ENCODE data around the gene UNC13A.
"Not testable (repeated sequence)": the region's sequence is repeated elsewhere in the genome, so short reads cannot be mapped to it uniquely, and the experiment has no call there.

The UNC13A gene

GRCh38 chr19:17604372-17605025 is 83.7 kb downstream of the UNC13A start:
- DNase-seq (ENCODE audit: low read depth): no peak

- no peak for DNase-seq (ENCODE audit: low read depth)
Measured at GRCh38 chr19:17602872-17603510, 85.2 kb downstream of the UNC13A start.

GRCh38 chr19:17602217-17602616 is 85.9 kb downstream of the UNC13A start:
- DNase-seq (ENCODE audit: low read depth): no peak

GRCh38 chr19:17601683-17602082 is 86.5 kb downstream of the UNC13A start:
- no peak for DNase-seq (ENCODE audit: low read depth)

- no peak for DNase-seq (ENCODE audit: low read depth)
Measured at GRCh38 chr19:17599780-17600179, 88.4 kb downstream of the UNC13A start.

- no peak for DNase-seq (ENCODE audit: low read depth)
Measured at GRCh38 chr19:17598953-17599352, 89.2 kb downstream of the UNC13A start.

GRCh38 chr19:17598063-17598462 is 90.1 kb downstream of the UNC13A start:
- DNase-seq (ENCODE audit: low read depth): not testable (repeated sequence)

GRCh38 chr19:17594296-17594695 is 93.9 kb downstream of the UNC13A start:
- not testable (repeated sequence) for DNase-seq (ENCODE audit: low read depth)

GRCh38 chr19:17590866-17591265 is 97.3 kb downstream of the UNC13A start:
- DNase-seq (ENCODE audit: low read depth): no peak

- DNase-seq (ENCODE audit: low read depth): not testable (repeated sequence)
Measured at GRCh38 chr19:17585395-17585794, 102.8 kb downstream of the UNC13A start.

- no peak for DNase-seq (ENCODE audit: low read depth)
Measured at GRCh38 chr19:17584132-17584531, 104.0 kb downstream of the UNC13A start.

GRCh38 chr19:17582613-17583012 is 105.5 kb downstream of the UNC13A start:
- no peak for DNase-seq (ENCODE audit: low read depth)

- DNase-seq (ENCODE audit: low read depth): no peak
Measured at GRCh38 chr19:17581211-17581874, 106.8 kb downstream of the UNC13A start.

GRCh38 chr19:17580470-17581144 is 107.5 kb downstream of the UNC13A start:
- DNase-seq (ENCODE audit: low read depth): no peak

GRCh38 chr19:17579661-17580244 is 108.4 kb downstream of the UNC13A start:
- no peak for DNase-seq (ENCODE audit: low read depth)

GRCh38 chr19:17577457-17578097 is 110.6 kb downstream of the UNC13A start:
- DNase-seq (ENCODE audit: low read depth): no peak

- no peak for DNase-seq (ENCODE audit: low read depth)
Measured at GRCh38 chr19:17576758-17577456, 111.2 kb downstream of the UNC13A start.

- no peak for DNase-seq (ENCODE audit: low read depth)
Measured at GRCh38 chr19:17575871-17576757, 112.0 kb downstream of the UNC13A start.

GRCh38 chr19:17572638-17573037 is 115.5 kb downstream of the UNC13A start:
- DNase-seq (ENCODE audit: low read depth): no peak

GRCh38 chr19:17570791-17571190 is 117.4 kb downstream of the UNC13A start:
- DNase-seq (ENCODE audit: low read depth): no peak

Data from T-helper 22 cell (primary cell).